Measurements from ENCODE around the gene TTC39A.
"Not testable (repeated sequence)": the region's sequence is repeated elsewhere in the genome, so short reads cannot be mapped to it uniquely, and the experiment has no call there.

The TTC39A gene

GRCh38 chr1:51263147-51263877, 67.0 kb downstream of the TTC39A start:
- no peak for DNase-seq

- no peak for DNase-seq
These were observed 75.0 kb downstream of the TTC39A start for GRCh38 chr1:51255331-51255730.

DNA sequence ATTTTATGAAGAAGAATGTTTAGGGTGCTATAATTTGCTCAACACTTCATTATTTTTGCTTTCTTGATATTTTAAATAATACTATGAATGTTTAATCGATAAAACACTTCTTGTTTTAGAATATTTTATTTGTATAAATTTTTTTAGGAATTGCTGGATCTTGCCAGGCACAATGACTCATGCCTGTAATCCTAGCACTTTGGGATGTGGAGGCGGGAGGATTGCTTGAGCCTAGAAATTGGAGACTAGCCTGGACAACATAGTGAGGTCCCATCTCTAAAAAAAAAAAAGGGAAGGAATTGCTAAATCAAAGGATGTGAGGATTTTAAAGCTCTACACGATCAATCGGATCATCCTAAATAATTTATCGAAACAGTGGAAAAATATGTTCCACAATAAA, 76.7 kb downstream of the TTC39A start:
- no peak for DNase-seq

- DNase-seq, result no peak
These were observed 78.0 kb downstream of the TTC39A start for GRCh38 chr1:51252366-51252765.

GRCh38 chr1:51251165-51251564, 79.2 kb downstream of the TTC39A start:
- not testable (repeated sequence) for DNase-seq

DNA sequence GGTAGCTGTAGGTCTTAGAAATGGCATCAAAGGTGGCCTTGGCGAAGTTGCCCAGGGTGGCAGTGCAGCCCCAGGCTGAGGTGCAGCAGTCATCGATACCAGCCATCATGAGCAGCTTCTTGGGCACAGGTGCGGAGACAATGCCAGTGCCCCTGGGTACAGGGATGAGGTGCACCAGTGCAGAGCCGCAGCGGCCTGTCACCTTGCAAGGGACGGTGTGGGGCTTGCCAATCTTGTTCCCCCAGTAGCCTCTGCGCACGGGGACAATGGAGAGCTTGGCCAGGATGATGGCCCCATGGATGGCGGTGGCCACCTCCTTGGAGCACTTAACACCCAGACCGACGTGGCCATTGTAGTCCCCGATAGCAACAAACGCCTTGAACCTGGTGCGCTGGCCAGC, 79.6 kb downstream of the TTC39A start:
- not testable (repeated sequence) for DNase-seq

- DNase-seq, result no peak
These were observed 80.9 kb downstream of the TTC39A start for GRCh38 chr1:51249445-51249844.

DNA sequence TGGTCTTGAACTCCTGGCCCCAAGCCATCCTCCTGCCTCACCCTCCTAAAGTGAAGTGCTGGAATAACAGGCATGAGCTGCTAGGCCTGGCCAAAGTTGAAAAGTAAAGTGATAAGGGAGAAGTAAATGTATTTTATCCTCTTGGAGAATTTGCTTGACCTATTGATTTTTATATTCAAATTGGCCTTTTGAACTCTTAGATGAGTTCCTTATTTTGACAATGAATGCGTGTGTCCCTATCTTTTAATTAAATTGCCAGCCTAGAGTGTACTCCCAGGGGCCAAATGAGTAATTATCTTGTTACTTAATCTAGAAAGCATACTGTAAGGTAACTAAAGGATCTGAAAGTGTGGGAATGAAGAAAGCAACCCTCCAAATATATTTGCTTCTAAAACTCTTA, 82.9 kb downstream of the TTC39A start:
- no peak for DNase-seq

DNA sequence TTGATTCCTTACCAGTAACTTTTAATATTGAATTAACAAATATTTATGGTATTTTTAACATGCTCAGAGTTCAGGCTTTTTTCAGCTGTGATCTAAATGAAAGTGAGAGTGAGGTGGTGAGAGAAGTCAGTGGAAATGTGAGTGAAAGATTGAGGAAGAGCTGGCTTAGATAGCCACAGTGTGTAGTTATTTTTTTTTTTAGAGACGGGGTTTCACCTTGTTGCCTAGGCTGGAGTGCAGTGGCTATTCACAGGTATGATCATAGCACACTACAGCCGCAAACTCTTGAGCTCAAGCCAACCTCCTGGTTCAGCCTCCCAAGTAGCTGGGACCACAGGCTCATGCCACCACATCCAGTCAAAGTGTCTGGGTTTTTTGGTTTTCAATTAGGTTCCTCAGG, 83.3 kb downstream of the TTC39A start:
- no peak for DNase-seq

GRCh38 chr1:51242546-51242945, 87.8 kb downstream of the TTC39A start:
- no peak for DNase-seq

DNA sequence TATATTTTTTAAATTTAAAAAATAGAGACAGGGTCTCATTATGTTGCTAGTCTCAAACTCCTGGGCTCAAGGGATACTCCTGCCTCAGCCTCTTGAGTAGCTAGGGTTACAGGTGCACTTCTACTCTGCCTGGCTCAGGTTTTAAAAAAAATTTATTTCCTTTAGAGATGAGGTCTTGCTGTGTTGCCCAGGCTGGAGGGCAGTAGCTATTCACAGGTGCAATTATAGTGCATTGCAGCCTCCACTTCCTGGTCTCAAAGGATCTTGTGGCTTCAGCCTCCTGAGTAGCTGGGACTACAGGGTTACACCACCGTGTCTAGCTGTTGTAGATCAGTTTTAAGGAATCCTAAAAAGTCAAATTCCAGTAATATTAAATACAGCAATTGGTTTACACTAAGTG, 89.2 kb downstream of the TTC39A start:
- DNase-seq, result no peak

DNA sequence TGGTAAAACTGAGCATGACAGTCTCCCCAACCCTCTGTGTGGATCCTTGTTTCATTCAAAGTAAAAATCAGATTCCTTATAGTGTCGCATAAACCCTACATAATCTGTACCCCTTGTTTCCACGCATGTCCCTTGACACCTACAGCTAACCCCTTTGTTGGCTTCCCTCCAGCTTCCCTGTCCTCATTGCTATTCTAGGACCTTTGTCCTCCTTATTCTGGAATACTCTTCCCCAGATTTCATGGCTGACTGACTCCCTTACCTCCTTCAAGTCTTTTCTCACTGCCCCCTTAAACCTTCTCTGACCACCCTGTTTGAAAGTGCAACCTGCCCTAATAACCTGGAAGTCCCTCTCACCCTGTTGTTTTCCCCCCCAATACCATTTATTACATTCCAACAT, 90.3 kb downstream of the TTC39A start:
- no peak for DNase-seq

DNA sequence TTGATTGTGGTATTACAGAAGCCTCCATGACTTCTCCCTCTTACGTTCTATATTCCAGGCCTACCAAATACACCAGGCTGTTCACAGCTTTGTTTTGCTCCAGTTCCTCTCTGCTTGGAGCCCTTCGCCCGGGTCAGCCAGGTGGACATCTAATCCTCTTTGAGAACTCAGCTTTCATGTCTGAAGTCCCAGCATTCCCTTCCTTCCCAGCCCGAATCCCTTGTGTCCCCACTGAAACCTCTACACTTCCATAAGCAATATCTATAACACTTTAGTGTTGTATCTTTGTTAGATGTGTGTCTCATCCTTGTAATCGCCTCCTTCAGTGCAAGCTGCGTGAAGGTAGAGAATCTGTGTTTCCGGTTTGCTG, 92.3 kb downstream of the TTC39A start:
- no peak for DNase-seq

- no peak for DNase-seq
These were observed 92.9 kb downstream of the TTC39A start for GRCh38 chr1:51237351-51238033.

Data from 8988T (cell line).